GM19023 (cell line): ENCODE results near the gene UBXN7.
"Not testable (repeated sequence)": the region's sequence is repeated elsewhere in the genome, so short reads cannot be mapped to it uniquely, and the experiment has no call there.

ENCODE experiments used
- ATAC-seq: cut with Tn5 transposase; IDR thresholded peaks from one replicate; pipeline ENCODE4 v1.9.1; 2021; ENCODE audit warnings: mild to moderate bottlenecking, moderate library complexity; ENCODE audit not compliant: unreplicated experiment

Gene UBXN7

GRCh38 chr3:196419386-196419785 lies 12.8 kb downstream of the UBXN7 start:
- no peak for ATAC-seq

- ATAC-seq = no peak
These were observed 13.6 kb downstream of the UBXN7 start for GRCh38 chr3:196418601-196419000.

- no peak for ATAC-seq
These were observed 17.8 kb downstream of the UBXN7 start for GRCh38 chr3:196414469-196414868.

GRCh38 chr3:196412704-196413103 lies 19.5 kb downstream of the UBXN7 start:
- ATAC-seq = no peak

- ATAC-seq = no peak
These were observed 22.8 kb downstream of the UBXN7 start for GRCh38 chr3:196409409-196409808.

GRCh38 chr3:196408565-196409300 lies 23.5 kb downstream of the UBXN7 start:
- no peak for ATAC-seq

- ATAC-seq = no peak
These were observed 25.3 kb downstream of the UBXN7 start for GRCh38 chr3:196406811-196407470.

GRCh38 chr3:196400331-196400730 lies 31.9 kb downstream of the UBXN7 start:
- no peak for ATAC-seq

- no peak for ATAC-seq
These were observed 32.7 kb downstream of the UBXN7 start for GRCh38 chr3:196399485-196399945.

GRCh38 chr3:196398782-196399181 lies 33.4 kb downstream of the UBXN7 start:
- ATAC-seq = no peak

GRCh38 chr3:196397941-196398340 lies 34.3 kb downstream of the UBXN7 start:
- no peak for ATAC-seq

GRCh38 chr3:196390116-196390515 lies 42.1 kb downstream of the UBXN7 start:
- no peak for ATAC-seq

GRCh38 chr3:196388956-196389355 lies 43.3 kb downstream of the UBXN7 start:
- no peak for ATAC-seq

- ATAC-seq = not testable (repeated sequence)
These were observed 44.3 kb downstream of the UBXN7 start for GRCh38 chr3:196387941-196388340.

GRCh38 chr3:196386797-196387196 lies 45.4 kb downstream of the UBXN7 start:
- not testable (repeated sequence) for ATAC-seq

- not testable (repeated sequence) for ATAC-seq
These were observed 46.2 kb downstream of the UBXN7 start for GRCh38 chr3:196386034-196386433.

- not testable (repeated sequence) for ATAC-seq
These were observed 46.8 kb downstream of the UBXN7 start for GRCh38 chr3:196385446-196385845.

- no peak for ATAC-seq
These were observed 53.9 kb downstream of the UBXN7 start for GRCh38 chr3:196378146-196378841.

- ATAC-seq = no peak
These were observed 54.9 kb downstream of the UBXN7 start for GRCh38 chr3:196377321-196377720.

- no peak for ATAC-seq
These were observed 66.5 kb downstream of the UBXN7 start for GRCh38 chr3:196365736-196366135.

GRCh38 chr3:196360586-196360985 lies 71.6 kb downstream of the UBXN7 start:
- no peak for ATAC-seq

- ATAC-seq = not testable (repeated sequence)
These were observed 73.7 kb downstream of the UBXN7 start for GRCh38 chr3:196358540-196358939.
